Panc1 (cell line): ENCODE measurements around the gene THRB.

Experiments used
- POLR2AphosphoS5 ChIP-seq: IDR thresholded peaks from 2 replicates; pipeline ENCODE4 v1.6.1; 2012; ENCODE audit warnings: mild to moderate bottlenecking, low read depth, low read length, moderate library complexity
- TF ChIP-seq, protein P1 (sequence below): fragments of 450-650 bp; IDR thresholded peaks from 2 replicates; pipeline ENCODE4 v1.5.1; 2017; ENCODE audit warnings: mild to moderate bottlenecking

DNA sequence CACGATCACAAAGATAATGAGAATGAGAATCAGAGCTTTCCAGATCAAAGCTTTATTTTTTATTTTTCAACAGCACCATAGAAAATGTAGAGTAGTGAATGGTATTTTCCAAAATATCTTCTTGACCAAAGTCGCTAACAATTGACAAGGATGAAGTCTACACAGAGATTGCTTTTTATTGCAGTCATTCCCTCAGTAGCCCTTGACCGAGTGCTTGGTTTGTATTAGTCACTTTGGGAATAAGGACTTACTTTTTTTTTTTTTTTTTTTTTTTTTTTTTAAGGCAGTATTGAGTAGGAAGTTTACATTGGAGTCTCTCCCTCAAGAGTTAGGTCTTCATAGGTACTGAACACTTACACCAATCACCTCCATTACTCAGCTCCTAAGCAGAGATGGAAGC, 39.8 kb downstream of the THRB start:
- TF ChIP-seq, protein P1, sequence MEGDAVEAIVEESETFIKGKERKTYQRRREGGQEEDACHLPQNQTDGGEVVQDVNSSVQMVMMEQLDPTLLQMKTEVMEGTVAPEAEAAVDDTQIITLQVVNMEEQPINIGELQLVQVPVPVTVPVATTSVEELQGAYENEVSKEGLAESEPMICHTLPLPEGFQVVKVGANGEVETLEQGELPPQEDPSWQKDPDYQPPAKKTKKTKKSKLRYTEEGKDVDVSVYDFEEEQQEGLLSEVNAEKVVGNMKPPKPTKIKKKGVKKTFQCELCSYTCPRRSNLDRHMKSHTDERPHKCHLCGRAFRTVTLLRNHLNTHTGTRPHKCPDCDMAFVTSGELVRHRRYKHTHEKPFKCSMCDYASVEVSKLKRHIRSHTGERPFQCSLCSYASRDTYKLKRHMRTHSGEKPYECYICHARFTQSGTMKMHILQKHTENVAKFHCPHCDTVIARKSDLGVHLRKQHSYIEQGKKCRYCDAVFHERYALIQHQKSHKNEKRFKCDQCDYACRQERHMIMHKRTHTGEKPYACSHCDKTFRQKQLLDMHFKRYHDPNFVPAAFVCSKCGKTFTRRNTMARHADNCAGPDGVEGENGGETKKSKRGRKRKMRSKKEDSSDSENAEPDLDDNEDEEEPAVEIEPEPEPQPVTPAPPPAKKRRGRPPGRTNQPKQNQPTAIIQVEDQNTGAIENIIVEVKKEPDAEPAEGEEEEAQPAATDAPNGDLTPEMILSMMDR: no peak
- TF ChIP-seq POLR2AphosphoS5: no peak
